ENCODE results near the gene OR13G1. TPM values are rescaled to one million over a fixed set of nuclear protein-coding genes. Genes with fewer than 3 reads are reported as not detected.

The OR13G1 gene
- total RNA-seq, 1 donor from 2014 or later = not detected

GRCh38 chr1:247646867-247647266 is 32.7 kb downstream of the OR13G1 start:
- TF ChIP-seq CTCF (IDR thresholded peaks at IDR 0.05; ENCODE audit: insufficient read depth, low read length, poor library complexity, severe bottlenecking) = no peak
- Histone ChIP-seq H3K36me3 (ENCODE audit: control insufficient read depth, insufficient read depth, low read length) (no peaks in the 10 kb centered on the region), H3K4me3 (ENCODE audit: low read depth, low read length) (no peak overlapping the region), H3K27me3 (ENCODE audit: control insufficient read depth, insufficient read depth, low read length) (no peaks in the 10 kb centered on the region)
- no peak for DNase-seq (ENCODE audit: low read depth)

- Histone ChIP-seq H3K27me3 (ENCODE audit: control insufficient read depth, insufficient read depth, low read length) (no peaks in the 10 kb centered on the region), H3K36me3 (ENCODE audit: control insufficient read depth, insufficient read depth, low read length) (no peaks in the 10 kb centered on the region), H3K4me3 (ENCODE audit: low read depth, low read length) (no peak overlapping the region)
- no peak for TF ChIP-seq CTCF (IDR thresholded peaks at IDR 0.05; ENCODE audit: insufficient read depth, low read length, poor library complexity, severe bottlenecking)
- no peak for DNase-seq (ENCODE audit: low read depth)
These were observed 36.8 kb downstream of the OR13G1 start for GRCh38 chr1:247642742-247643141.

DNA sequence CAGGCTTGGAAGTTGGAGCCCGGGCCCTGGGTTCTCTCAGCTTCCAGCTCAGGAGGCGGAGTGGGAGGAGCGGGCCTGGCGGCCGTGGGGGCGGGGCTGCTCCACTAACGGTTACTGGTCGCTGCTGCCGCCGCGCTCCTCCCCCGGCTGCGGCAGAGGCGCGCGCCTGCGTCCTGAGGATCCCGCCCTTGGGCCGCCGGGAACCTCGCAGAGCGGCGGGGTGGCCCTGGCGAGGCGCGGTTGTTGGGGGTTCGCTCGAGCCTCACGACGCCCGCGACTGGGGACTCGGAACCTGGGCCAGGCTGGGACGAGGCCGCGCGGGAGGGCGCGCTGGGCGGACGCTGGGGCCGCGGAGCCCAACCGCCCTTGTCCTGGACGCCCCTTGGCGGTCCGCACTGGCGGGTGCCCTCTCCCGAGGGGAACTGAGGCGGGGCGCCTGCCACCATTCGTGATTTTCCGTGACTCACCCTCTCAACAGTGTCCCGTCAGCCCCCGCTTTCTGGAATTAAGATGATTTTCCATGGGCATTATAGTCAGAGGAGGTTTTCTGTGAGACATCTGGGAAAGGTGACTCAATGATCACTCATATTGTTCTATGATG is 40.1 kb downstream of the OR13G1 start:
- H3K36me3 ChIP-seq (ENCODE audit: control insufficient read depth, insufficient read depth, low read length) = no peaks in the 10 kb centered on the region
- TF ChIP-seq CTCF (IDR thresholded peaks at IDR 0.05; ENCODE audit: insufficient read depth, low read length, poor library complexity, severe bottlenecking) = no peak
- no peaks in the 10 kb centered on the region for H3K27me3 ChIP-seq (ENCODE audit: control insufficient read depth, insufficient read depth, low read length)
- DNase-seq (ENCODE audit: low read depth) = peak; percentile 7
- peak overlapping the region; percentile 40 for H3K4me3 ChIP-seq (ENCODE audit: low read depth, low read length)

- H3K36me3 ChIP-seq (ENCODE audit: control insufficient read depth, insufficient read depth, low read length) = no peaks in the 10 kb centered on the region
- no peak for DNase-seq (ENCODE audit: low read depth)
- H3K27me3 ChIP-seq (ENCODE audit: control insufficient read depth, insufficient read depth, low read length) = no peaks in the 10 kb centered on the region
- no peak for TF ChIP-seq CTCF (IDR thresholded peaks at IDR 0.05; ENCODE audit: insufficient read depth, low read length, poor library complexity, severe bottlenecking)
- H3K4me3 ChIP-seq (ENCODE audit: low read depth, low read length) = peak overlapping the region; percentile 11
These were observed 40.8 kb downstream of the OR13G1 start for GRCh38 chr1:247638781-247639180.

DNA sequence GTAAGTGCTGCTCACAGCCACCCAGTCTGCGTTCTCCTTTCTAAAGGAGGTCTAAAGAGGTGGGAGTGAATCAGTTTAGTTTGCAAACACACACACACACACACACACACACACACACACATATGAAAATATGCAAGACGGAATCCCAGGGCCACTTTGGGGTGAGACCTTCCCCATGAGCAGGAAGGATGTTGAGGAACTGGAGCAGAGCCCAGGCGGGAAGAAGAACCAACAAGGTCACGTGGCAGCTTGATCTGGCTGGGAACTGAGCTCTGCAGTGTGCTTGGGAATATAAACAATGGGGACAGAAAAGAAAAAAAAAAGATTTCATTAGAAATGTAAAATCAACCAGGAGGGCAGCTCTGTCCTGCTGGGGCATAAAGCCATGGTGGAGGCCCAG is 41.5 kb downstream of the OR13G1 start:
- DNase-seq (ENCODE audit: low read depth) = no peak
- no peak overlapping the region for H3K4me3 ChIP-seq (ENCODE audit: low read depth, low read length)
- no peaks in the 10 kb centered on the region for H3K36me3 ChIP-seq (ENCODE audit: control insufficient read depth, insufficient read depth, low read length)
- no peak for TF ChIP-seq CTCF (IDR thresholded peaks at IDR 0.05; ENCODE audit: insufficient read depth, low read length, poor library complexity, severe bottlenecking)
- no peaks in the 10 kb centered on the region for H3K27me3 ChIP-seq (ENCODE audit: control insufficient read depth, insufficient read depth, low read length)

DNA sequence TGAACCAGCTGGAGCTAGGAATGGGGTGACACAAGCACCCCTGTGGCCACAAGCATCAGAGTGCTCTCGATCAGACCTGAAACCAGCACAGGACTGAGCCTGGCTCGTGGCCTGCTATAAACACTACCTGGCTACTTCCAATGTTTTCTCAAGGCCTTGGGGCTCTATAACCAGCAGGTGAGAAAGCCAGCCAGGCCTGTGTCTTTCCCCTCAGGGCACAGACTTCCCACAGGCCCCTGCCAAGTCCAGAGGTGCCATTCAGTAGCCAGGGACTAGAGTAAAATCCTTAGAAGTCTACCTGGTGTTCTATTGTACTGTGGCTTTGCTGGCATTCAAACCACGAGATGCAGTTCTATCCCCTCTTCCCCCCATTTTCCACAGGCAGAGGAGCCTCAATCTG is 51.6 kb downstream of the OR13G1 start:
- no peak for DNase-seq (ENCODE audit: low read depth)
- TF ChIP-seq CTCF (IDR thresholded peaks at IDR 0.05; ENCODE audit: insufficient read depth, low read length, poor library complexity, severe bottlenecking) = no peak
- H3K27me3 ChIP-seq (ENCODE audit: control insufficient read depth, insufficient read depth, low read length) = no peaks in the 10 kb centered on the region
- H3K36me3 ChIP-seq (ENCODE audit: control insufficient read depth, insufficient read depth, low read length) = no peaks in the 10 kb centered on the region
- no peak overlapping the region for H3K4me3 ChIP-seq (ENCODE audit: low read depth, low read length)

Data from kidney epithelial cell (primary cell).